Epidermal melanocyte (primary cell): ENCODE results near the gene SPOCK1.

Experiments
- DNase-seq: peaks from one replicate; pipeline ENCODE4 v3.0.0; 2011; ENCODE audit warnings: low spot score; ENCODE audit not compliant: insufficient read length

Gene SPOCK1

GRCh38 chr5:137300411-137301240, 198.5 kb downstream of the SPOCK1 start:
- no peak for DNase-seq

- DNase-seq: no peak
Observed at GRCh38 chr5:137296213-137296781, 202.8 kb downstream of the SPOCK1 start.

- no peak for DNase-seq
Observed at GRCh38 chr5:137294604-137295003, 204.5 kb downstream of the SPOCK1 start.

GRCh38 chr5:137292461-137293027, 206.6 kb downstream of the SPOCK1 start:
- DNase-seq: no peak

- DNase-seq: no peak
Observed at GRCh38 chr5:137291436-137291835, 207.7 kb downstream of the SPOCK1 start.

- DNase-seq: no peak
Observed at GRCh38 chr5:137291031-137291430, 208.1 kb downstream of the SPOCK1 start.

- DNase-seq: no peak
Observed at GRCh38 chr5:137290373-137290772, 208.8 kb downstream of the SPOCK1 start.

- DNase-seq: no peak
Observed at GRCh38 chr5:137289856-137290255, 209.3 kb downstream of the SPOCK1 start.

- no peak for DNase-seq
Observed at GRCh38 chr5:137287569-137287968, 211.6 kb downstream of the SPOCK1 start.

GRCh38 chr5:137286025-137286610, 213.0 kb downstream of the SPOCK1 start:
- DNase-seq: no peak

GRCh38 chr5:137283801-137284200, 215.3 kb downstream of the SPOCK1 start:
- DNase-seq: no peak

- DNase-seq: no peak
Observed at GRCh38 chr5:137282216-137282615, 216.9 kb downstream of the SPOCK1 start.

GRCh38 chr5:137281201-137281600, 217.9 kb downstream of the SPOCK1 start:
- no peak for DNase-seq

- no peak for DNase-seq
Observed at GRCh38 chr5:137280656-137281055, 218.5 kb downstream of the SPOCK1 start.

- no peak for DNase-seq
Observed at GRCh38 chr5:137279521-137280231, 219.4 kb downstream of the SPOCK1 start.

- no peak for DNase-seq
Observed at GRCh38 chr5:137278476-137278875, 220.7 kb downstream of the SPOCK1 start.

- no peak for DNase-seq
Observed at GRCh38 chr5:137275083-137275482, 224.0 kb downstream of the SPOCK1 start.

- DNase-seq: no peak
Observed at GRCh38 chr5:137273511-137273910, 225.6 kb downstream of the SPOCK1 start.

- no peak for DNase-seq
Observed at GRCh38 chr5:137272831-137273230, 226.3 kb downstream of the SPOCK1 start.

- no peak for DNase-seq
Observed at GRCh38 chr5:137269946-137270345, 229.2 kb downstream of the SPOCK1 start.

- DNase-seq: no peak
Observed at GRCh38 chr5:137269274-137269673, 229.9 kb downstream of the SPOCK1 start.

- no peak for DNase-seq
Observed at GRCh38 chr5:137268646-137269045, 230.5 kb downstream of the SPOCK1 start.
